H9 (cell line): ENCODE measurements around the gene GMPPB. TPM values are rescaled to one million over a fixed set of nuclear protein-coding genes. Genes with fewer than 3 reads are reported as not detected.

ENCODE experiments used
- DNase-seq: peaks from one replicate; pipeline ENCODE4 v3.0.0-alpha.2; 2017
- H2AFZ ChIP-seq: one replicate; pipeline ENCODE4 v1.6.1; 2013; ENCODE audit warnings: mild to moderate bottlenecking, low read length, control low read depth, moderate library complexity
- H2AK5ac ChIP-seq: 2 replicates; pipeline ENCODE4 v1.6.1; 2013; ENCODE audit warnings: low read length, control low read depth, mixed read lengths; ENCODE audit not compliant: insufficient read length
- H2BK120ac ChIP-seq: one replicate; pipeline ENCODE4 v1.6.1; 2013; ENCODE audit warnings: low read depth, mild to moderate bottlenecking, low read length, control low read depth, inconsistent platforms; ENCODE audit not compliant: poor library complexity, severe bottlenecking
- H2BK12ac ChIP-seq: 2 replicates; pipeline ENCODE4 v1.6.1; 2013; ENCODE audit warnings: low read length, control low read depth, mixed read lengths, low read depth; ENCODE audit not compliant: insufficient read length
- H2BK15ac ChIP-seq: 2 replicates; pipeline ENCODE4 v1.6.1; 2013; ENCODE audit warnings: low read depth, low read length, control low read depth
- H2BK20ac ChIP-seq: one replicate; pipeline ENCODE4 v1.6.1; 2013; ENCODE audit warnings: low read depth, mild to moderate bottlenecking, low read length, control low read depth, inconsistent platforms; ENCODE audit not compliant: poor library complexity, severe bottlenecking
- H2BK5ac ChIP-seq: 2 replicates; pipeline ENCODE4 v1.6.1; 2013; ENCODE audit warnings: low read length, control low read depth, mixed read lengths; ENCODE audit not compliant: insufficient read length
- H3K14ac ChIP-seq: 2 replicates; pipeline ENCODE4 v1.6.1; 2013; ENCODE audit warnings: low read length, control low read depth; ENCODE audit not compliant: insufficient read depth
- H3K18ac ChIP-seq: 2 replicates; pipeline ENCODE4 v1.6.1; 2013; ENCODE audit warnings: low read depth, mild to moderate bottlenecking, mixed read lengths, low read length, control low read depth; ENCODE audit not compliant: insufficient read length
- H3K23ac ChIP-seq: 2 replicates; pipeline ENCODE4 v1.6.1; 2013; ENCODE audit warnings: low read length, control low read depth, mixed read lengths, low read depth; ENCODE audit not compliant: insufficient read length
- H3K23me2 ChIP-seq: 2 replicates; pipeline ENCODE4 v1.6.1; 2013; ENCODE audit warnings: low read depth, mild to moderate bottlenecking, mixed read lengths, low read length, control low read depth; ENCODE audit not compliant: insufficient read length, poor library complexity, severe bottlenecking
- H3K27ac ChIP-seq: 2 replicates; pipeline ENCODE4 v1.5.1; 2013; ENCODE audit warnings: low read length, control low read depth, mixed read lengths, low read depth; ENCODE audit not compliant: insufficient read length
- H3K27me3 ChIP-seq: 2 replicates; pipeline ENCODE4 v1.6.1; 2013; ENCODE audit warnings: low read length, control low read depth, inconsistent platforms; ENCODE audit not compliant: insufficient read depth
- H3K4ac ChIP-seq: 2 replicates; pipeline ENCODE4 v1.6.1; 2013; ENCODE audit warnings: low read depth, mild to moderate bottlenecking, control low read depth, inconsistent platforms, low read length, moderate library complexity
- H3K4me1 ChIP-seq: 2 replicates; pipeline ENCODE4 v1.6.1; 2013; ENCODE audit warnings: low read length, control low read depth, inconsistent platforms; ENCODE audit not compliant: insufficient read depth
- H3K4me2 ChIP-seq: 2 replicates; pipeline ENCODE4 v1.6.1; 2013; ENCODE audit warnings: low read length, control low read depth, mixed read lengths; ENCODE audit not compliant: insufficient read length, insufficient read depth
- H3K56ac ChIP-seq: 2 replicates; pipeline ENCODE4 v1.6.1; 2013; ENCODE audit warnings: low read depth, mild to moderate bottlenecking, mixed read lengths, low read length, control low read depth; ENCODE audit not compliant: insufficient read length
- H3K79me1 ChIP-seq: 2 replicates; pipeline ENCODE4 v1.6.1; 2013; ENCODE audit warnings: low read depth, mild to moderate bottlenecking, moderate library complexity, low read length, control low read depth, inconsistent platforms; ENCODE audit not compliant: insufficient read depth, poor library complexity, severe bottlenecking
- H3K79me2 ChIP-seq: 2 replicates; pipeline ENCODE4 v1.6.1; 2013; ENCODE audit warnings: low read length, control low read depth, inconsistent platforms; ENCODE audit not compliant: insufficient read depth
- H3K9ac ChIP-seq: 2 replicates; pipeline ENCODE4 v1.6.1; 2013; ENCODE audit warnings: low read length, control low read depth, mixed read lengths; ENCODE audit not compliant: insufficient read length; ENCODE audit errors: extremely low read depth
- H3K9me3 ChIP-seq: one replicate; pipeline ENCODE4 v1.6.1; 2013; ENCODE audit warnings: low read depth, low read length, inconsistent platforms; ENCODE audit not compliant: control insufficient read depth
- H3T11ph ChIP-seq: one replicate; pipeline ENCODE4 v1.6.1; 2013; ENCODE audit warnings: mild to moderate bottlenecking, low read length, control low read depth, inconsistent platforms
- H4K20me1 ChIP-seq: one replicate; pipeline ENCODE4 v1.6.1; 2013; ENCODE audit not compliant: control insufficient read depth, insufficient read length, insufficient read depth
- H4K5ac ChIP-seq: 2 replicates; pipeline ENCODE4 v1.6.1; 2013; ENCODE audit warnings: low read depth, mild to moderate bottlenecking, mixed read lengths, low read length, control low read depth; ENCODE audit not compliant: insufficient read length
- H4K8ac ChIP-seq: replicated peaks from 2 replicates; pipeline ENCODE4 v1.6.1; 2013; ENCODE audit warnings: low read length, control low read depth, mixed read lengths, low read depth; ENCODE audit not compliant: insufficient read length
- H4K91ac ChIP-seq: 2 replicates; pipeline ENCODE4 v1.6.1; 2013; ENCODE audit warnings: low read depth, mild to moderate bottlenecking, moderate library complexity, mixed read lengths, low read length, control low read depth; ENCODE audit not compliant: insufficient read length
- H3K27ac Mint-ChIP-seq, 3 experiments: 2 replicates in 2 of 3; 3 replicates in 1 of 3; pipeline ENCODE4 v1.8.0; 2020 to 2021; ENCODE audit warnings: mixed read lengths in 3 of 3, mild to moderate bottlenecking in 1 of 3, moderate library complexity in 1 of 3
- H3K27me3 Mint-ChIP-seq: 2 replicates; pipeline ENCODE4 v1.8.0; 2021; ENCODE audit warnings: low read depth, mild to moderate bottlenecking, moderate library complexity, mixed read lengths
- H3K36me3 Mint-ChIP-seq, 3 experiments: 2 replicates in 2 of 3; 3 replicates in 1 of 3; pipeline ENCODE4 v1.8.0; 2020 to 2021; ENCODE audit warnings: low read depth in 3 of 3, mixed read lengths in 3 of 3; ENCODE audit not compliant: insufficient read depth in 1 of 3
- H3K4me1 Mint-ChIP-seq, 2 experiments: 2 replicates each; pipeline ENCODE4 v1.8.0; 2020; ENCODE audit warnings: mixed read lengths in 2 of 2
- H3K4me3 Mint-ChIP-seq, 2 experiments: 2 replicates in 1 of 2; 3 replicates in 1 of 2; pipeline ENCODE4 v1.8.0; 2020 to 2021; ENCODE audit warnings: mild to moderate bottlenecking in 2 of 2, mixed read lengths in 2 of 2, moderate library complexity in 1 of 2
- H3K9me3 Mint-ChIP-seq, 2 experiments: 2 replicates in 1 of 2; 3 replicates in 1 of 2; pipeline ENCODE4 v1.8.0; 2020; ENCODE audit warnings: mild to moderate bottlenecking in 2 of 2, mixed read lengths in 2 of 2, moderate library complexity in 1 of 2
- CTCF ChIP-seq: fragments of 200-600 bp; sonication (generic); conservative IDR thresholded peaks from 3 replicates; pipeline ENCODE4 v1.8.0; 2021; ENCODE audit warnings: antibody characterized with exemption, mild to moderate bottlenecking
- WGBS: extraction: QIAGEN DNeasy Blood & Tissue Kit; methylation state at CpG from one replicate; pipeline ENCODE4 v1.1.7; 2013; ENCODE audit warnings: missing lambda C conversion rate, low lambda C conversion rate, mixed read lengths; ENCODE audit not compliant: insufficient read length; ENCODE audit errors: extremely low coverage; 5-methylcytosine and 5-hydroxymethylcytosine counted together
- total RNA-seq: library from RNA; stranded (reverse); gene quantifications from 2 replicates; pipeline ENCODE4 v1.2.1, GENCODE V29; 2021

Gene GMPPB
- total RNA-seq, 1 experiment from 2014 or later = 31.1 TPM

GRCh38 chr3:49763981-49764380 lies 40.2 kb upstream of the GMPPB start:
- Histone ChIP-seq H4K20me1 (no peaks in the 10 kb centered on the region), H4K8ac (no peak overlapping the region)

More at GRCh38 chr3:49763981-49764380, 40.2 kb upstream of the GMPPB start:
- no CpG with 5 or more reads among the region's 4 CpGs for WGBS
- Mint-ChIP-seq H3K4me3 (no peak overlapping the region), H3K27me3 (no peaks in the 10 kb centered on the region), H3K27ac (no peak overlapping the region), H3K9me3 (no peaks in the 10 kb centered on the region), H3K4me1 (no peaks in the 10 kb centered on the region), H3K36me3 (no peaks in the 10 kb centered on the region; a peak in 1 of 7 replicates)
- H2BK20ac ChIP-seq = no peak overlapping the region
- H3K14ac ChIP-seq = no peak overlapping the region
- no peak overlapping the region for H3K27ac ChIP-seq
- H3K27me3 ChIP-seq = no peaks in the 10 kb centered on the region
- peaks cover 14% of the 10 kb centered on the region for H3K79me1 ChIP-seq
- H2BK5ac ChIP-seq = no peak overlapping the region
- H4K91ac ChIP-seq = no peak overlapping the region
- no peaks in the 10 kb centered on the region; the same call in 1 of the 2 replicates for H3K79me2 ChIP-seq
- no peak overlapping the region for H3T11ph ChIP-seq
- H3K18ac ChIP-seq = no peak overlapping the region
- no peaks in the 10 kb centered on the region for H3K4me1 ChIP-seq
- no peak overlapping the region for H2AK5ac ChIP-seq
- no peak overlapping the region for H3K4ac ChIP-seq
- H2AFZ ChIP-seq = no peak overlapping the region
- no peak for TF ChIP-seq CTCF
- no peak overlapping the region for H3K56ac ChIP-seq
- H3K9me3 ChIP-seq = no peaks in the 10 kb centered on the region
- no peak overlapping the region for H2BK15ac ChIP-seq
- no peaks in the 10 kb centered on the region for H3K23me2 ChIP-seq
- no peak overlapping the region for H3K4me2 ChIP-seq
- H4K5ac ChIP-seq = no peak overlapping the region
- H3K9ac ChIP-seq = no peak overlapping the region
- no peak overlapping the region for H2BK12ac ChIP-seq
- DNase-seq = no peak
- no peak overlapping the region for H3K23ac ChIP-seq
- no peak overlapping the region for H2BK120ac ChIP-seq
